K562 (cell line): ENCODE data around the gene HMCN1. TPM values are rescaled to one million over a fixed set of nuclear protein-coding genes. Genes with fewer than 3 reads are reported as not detected.

Source experiments
- ATAC-seq: fragments of 200-7000 bp; cut with Tn5 transposase; 3 replicates; pipeline ENCODE4 v1.9.1; 2020; ENCODE audit warnings: moderate library complexity
- BruUV-seq: library from RNA; stranded (reverse); fragments of 400-500 nt; replicated peaks from 2 replicates; lab custom pipeline; 2021; lab: Mats Ljungman, UMichigan
- CTCF ChIA-PET: fragments of 300-600 bp; formaldehyde crosslinking; extraction: SDS; loops from one replicate; lab custom pipeline; 2021; ENCODE audit warnings: low intra/inter-chr PET ratio; lab: Yijun Ruan, JAX
- POLR2A ChIA-PET: fragments of 300-600, 350-650 bp; sonication (Branson Sonifier 250); formaldehyde crosslinking; extraction: SDS; loops from one replicate; lab custom pipeline; 2021; ENCODE audit warnings: antibody characterized with exemption, inconsistent platforms; lab: Yijun Ruan, JAX
- DNase-seq, 4 experiments: peaks; one replicate each; pipeline versions ENCODE4 v3.0.0 to v3.0.0-alpha.2; 2011 to 2018; ENCODE audit warnings: low spot score in 3 of 4, mixed read lengths in 3 of 4; ENCODE audit errors: extremely low read depth in 1 of 4
- FAIRE-seq: peaks from 2 replicates; lab custom pipeline; 2011; peaks lifted over from hg19 to GRCh38; lab: Jason Lieb, UNC
- H2AFZ ChIP-seq: 2 replicates; pipeline ENCODE4 v1.6.0; 2011; ENCODE audit warnings: low read depth, low read length, control low read depth, inconsistent platforms
- H3K27ac ChIP-seq: fragments of 200-600 bp; 3 replicates; pipeline ENCODE4 v1.8.0; 2011; ENCODE audit warnings: low read depth, mild to moderate bottlenecking, control low read depth, inconsistent platforms, low read length, moderate library complexity, mixed read lengths; ENCODE audit errors: extremely low read depth
- H3K27me3 ChIP-seq, 2 experiments: fragments of 300-600 bp in 1 of 2; 2 replicates in 1 of 2; 3 replicates in 1 of 2; pipeline versions ENCODE4 v1.6.0 to v1.8.0; 2011; ENCODE audit warnings: inconsistent platforms in 2 of 2, low read length in 2 of 2, mild to moderate bottlenecking in 1 of 2, mixed read lengths in 1 of 2, moderate library complexity in 1 of 2; ENCODE audit not compliant: control insufficient read depth in 2 of 2, insufficient read depth in 2 of 2
- H3K36me3 ChIP-seq: fragments of 300-600 bp; 3 replicates; pipeline ENCODE4 v1.8.0; 2011; ENCODE audit warnings: mild to moderate bottlenecking, low read length, inconsistent platforms; ENCODE audit not compliant: control insufficient read depth, insufficient read depth
- H3K4me1 ChIP-seq, 2 experiments: fragments of 200-600 bp in 1 of 2; replicated peaks in 1 of 2; 2 replicates in 1 of 2; 3 replicates in 1 of 2; pipeline versions ENCODE4 v1.5.1 to v1.8.0; 2011; ENCODE audit warnings: inconsistent platforms in 2 of 2, low read length in 2 of 2, mild to moderate bottlenecking in 1 of 2, mixed read lengths in 1 of 2, moderate library complexity in 1 of 2; ENCODE audit not compliant: control insufficient read depth in 2 of 2, insufficient read depth in 2 of 2
- H3K4me2 ChIP-seq: 2 replicates; pipeline ENCODE4 v1.6.1; 2011; ENCODE audit warnings: low read length, control low read depth, inconsistent platforms, mixed read lengths; ENCODE audit not compliant: insufficient read depth
- H3K4me3 ChIP-seq: fragments of 200-600 bp; sonication (generic), shearing (Covaris generic); 2 replicates; pipeline ENCODE4 v1.5.1; 2016; ENCODE audit warnings: control low read depth, inconsistent platforms
- H3K79me2 ChIP-seq: fragments of 200-600 bp; 3 replicates; pipeline ENCODE4 v1.8.0; 2011; ENCODE audit warnings: low read length, inconsistent platforms; ENCODE audit not compliant: control insufficient read depth, insufficient read depth
- H3K9ac ChIP-seq, 2 experiments: 2 replicates each; pipeline versions ENCODE4 v1.6.0 to v1.6.1; 2011; ENCODE audit warnings: low read depth in 2 of 2, low read length in 2 of 2, control low read depth in 1 of 2, inconsistent platforms in 1 of 2, mild to moderate bottlenecking in 1 of 2, mixed read lengths in 1 of 2; ENCODE audit not compliant: insufficient read depth in 1 of 2
- H3K9me1 ChIP-seq: one replicate; pipeline ENCODE4 v1.6.0; 2011; ENCODE audit warnings: inconsistent platforms, mild to moderate bottlenecking, low read length, moderate library complexity; ENCODE audit not compliant: control insufficient read depth, insufficient read depth
- H3K9me3 ChIP-seq: replicated peaks from 2 replicates; pipeline ENCODE4 v1.5.1; 2011; ENCODE audit warnings: low read depth, low read length, inconsistent platforms; ENCODE audit not compliant: control insufficient read depth, insufficient read depth
- H4K20me1 ChIP-seq: replicated peaks from 2 replicates; pipeline ENCODE4 v1.6.1; 2011; ENCODE audit warnings: low read length, inconsistent platforms, mixed read lengths; ENCODE audit not compliant: control insufficient read depth, insufficient read depth
- CHD4 ChIP-seq: fragments of 200-600 bp; sonication (generic); IDR thresholded peaks from 3 replicates; pipeline ENCODE4 v1.6.1; 2012; ENCODE audit warnings: low read depth, mild to moderate bottlenecking, mixed read lengths, low read length, inconsistent platforms; ENCODE audit not compliant: insufficient read depth, insufficient replicate concordance, poor library complexity, severe bottlenecking
- ELF1 ChIP-seq: fragments of 200-800 bp; sonication (Bioruptor generic); IDR thresholded peaks from 2 replicates; pipeline ENCODE4 v1.6.1; 2016; ENCODE audit warnings: missing genetic modification characterization, missing compliant biosample characterization
- GABPB1 ChIP-seq: sonication (generic); formaldehyde crosslinking; IDR thresholded peaks from 2 replicates; pipeline ENCODE4 v1.8.0; 2022; ENCODE audit warnings: mild to moderate bottlenecking, missing genetic modification reagents
- MYNN ChIP-seq, 2 experiments: sonication (generic); formaldehyde crosslinking in 1 of 2; IDR thresholded peaks; 2 replicates each; pipeline versions ENCODE4 v1.5.0 to v1.6.1; 2016 to 2020; ENCODE audit warnings: antibody characterized with exemption in 1 of 2, missing genetic modification reagents in 1 of 2
- PHF8 ChIP-seq: fragments of 200-600 bp; sonication (generic); IDR thresholded peaks from 2 replicates; pipeline ENCODE4 v1.6.1; 2012; ENCODE audit warnings: mixed run types, mild to moderate bottlenecking, inconsistent platforms, low read length, moderate library complexity, borderline replicate concordance
- POLR2AphosphoS5 ChIP-seq: IDR thresholded peaks from 2 replicates; pipeline ENCODE4 v1.6.1; 2011; ENCODE audit warnings: mild to moderate bottlenecking, low read depth, low read length, moderate library complexity; ENCODE audit not compliant: control insufficient read depth, insufficient read depth
- SIN3A ChIP-seq, 2 experiments: fragments of 150-350 bp in 1 of 2; IDR thresholded peaks; 2 replicates each; pipeline ENCODE4 v1.6.1; 2011 to 2016; ENCODE audit warnings: borderline replicate concordance in 2 of 2, low read depth in 2 of 2, low read length in 2 of 2, mild to moderate bottlenecking in 2 of 2, moderate library complexity in 2 of 2; ENCODE audit not compliant: control insufficient read depth in 1 of 2
- TFAM ChIP-seq: fragments of 250-450 bp; sonication (Bioruptor Pico); conservative IDR thresholded peaks from 2 replicates; pipeline ENCODE4 v1.5.0; 2021; ENCODE audit warnings: mild to moderate bottlenecking, moderate library complexity
- ZBED1 ChIP-seq: IDR thresholded peaks from 2 replicates; pipeline ENCODE4 v1.6.1; 2014
- ZHX1 ChIP-seq: fragments of 150-350 bp; conservative IDR thresholded peaks from 2 replicates; pipeline ENCODE4 v1.6.1; 2014; ENCODE audit warnings: low read length
- ZNF124 ChIP-seq: sonication (generic); formaldehyde crosslinking; IDR thresholded peaks from 2 replicates; pipeline ENCODE4 v1.8.1; 2022; ENCODE audit warnings: missing genetic modification reagents
- ZNF143 ChIP-seq: sonication (generic); formaldehyde crosslinking; IDR thresholded peaks from 2 replicates; pipeline ENCODE4 v1.9.0; 2022; ENCODE audit warnings: mild to moderate bottlenecking, missing genetic modification reagents
- ZNF175 ChIP-seq: fragments of 200-800 bp; sonication (Bioruptor generic); IDR thresholded peaks from 2 replicates; pipeline ENCODE4 v1.6.1; 2016; ENCODE audit warnings: low read depth, mild to moderate bottlenecking, missing genetic modification characterization, missing compliant biosample characterization
- ZNF263 ChIP-seq: sonication (generic); formaldehyde crosslinking; IDR thresholded peaks from 2 replicates; pipeline ENCODE4 v1.8.0; 2022; ENCODE audit warnings: mild to moderate bottlenecking, missing genetic modification reagents, borderline replicate concordance
- WGBS: fragments of 100-300 bp; shearing (Covaris generic); methylation state at CpG from one replicate; pipeline ENCODE4 v1.1.6; 2016; ENCODE audit warnings: low coverage, mixed read lengths; ENCODE audit not compliant: insufficient coverage; ENCODE audit errors: missing lambda C conversion rate; 5-methylcytosine and 5-hydroxymethylcytosine counted together
- in situ Hi-C: fragments of 300-500 bp; cut with MboI; formaldehyde crosslinking; loops from 4 replicates; pipeline ENCODE4 v1.15.0; 2018; ENCODE audit warnings: inconsistent platforms, mixed read lengths
- intact Hi-C: fragments of 100-400 bp; cut with micrococcal nuclease; formaldehyde crosslinking; loops from 2 replicates; pipeline ENCODE4 v1.14.2; 2022
- polyA plus RNA-seq, 8 experiments: library from polyadenylated mRNA; depleted of rRNA in 4 of 8; stranded (reverse) in 5 of 8; unstranded in 3 of 8; fragments of >200 nt; fragmentation: Nextera tagmentation in 2 of 8; fragmentation: Illumina TruSeq in 1 of 8; extraction: Ambion mirVana in 2 of 8; extraction: Trizol in 1 of 8; gene quantifications; 2 replicates each; pipeline versions ENCODE4 v1.2.1 to v1.2.3, GENCODE V29; 2011 to 2014; ENCODE audit warnings: inconsistent platforms in 1 of 8, missing spikeins in 1 of 8
- total RNA-seq, 7 experiments: library from RNA; depleted of rRNA in 6 of 7; stranded (reverse); fragments of >200 nt in 6 of 7; fragmentation: Illumina TruSeq in 2 of 7; extraction: Trizol in 2 of 7; gene quantifications; 2 replicates each; pipeline versions ENCODE4 v1.2.1 to v1.2.3, GENCODE V29; 2011 to 2021; ENCODE audit warnings: low replicate concordance in 1 of 7
- TF ChIP-seq, protein P1 (sequence below), 2 experiments: fragments of 250-450 bp in 1 of 2; fragments of 450-650 bp in 1 of 2; sonication (Bioruptor Pico) in 1 of 2; IDR thresholded peaks; 2 replicates each; pipeline versions ENCODE4 v1.6.1 to v1.8.0; 2016 to 2021; ENCODE audit warnings: mild to moderate bottlenecking in 2 of 2, moderate library complexity in 2 of 2, missing compliant biosample characterization in 1 of 2, missing genetic modification characterization in 1 of 2
- TF ChIP-seq, protein P2 (sequence below): fragments of 450-650 bp; IDR thresholded peaks from 2 replicates; pipeline ENCODE4 v1.6.1; 2016

HMCN1 gene
- total and polyA plus RNA-seq, 9 of the 15 experiments (the other 6 are each of a cell fraction or from before 2014, with no cell fraction given), result 0.07 to 0.36 (median 0.21) TPM

DNA sequence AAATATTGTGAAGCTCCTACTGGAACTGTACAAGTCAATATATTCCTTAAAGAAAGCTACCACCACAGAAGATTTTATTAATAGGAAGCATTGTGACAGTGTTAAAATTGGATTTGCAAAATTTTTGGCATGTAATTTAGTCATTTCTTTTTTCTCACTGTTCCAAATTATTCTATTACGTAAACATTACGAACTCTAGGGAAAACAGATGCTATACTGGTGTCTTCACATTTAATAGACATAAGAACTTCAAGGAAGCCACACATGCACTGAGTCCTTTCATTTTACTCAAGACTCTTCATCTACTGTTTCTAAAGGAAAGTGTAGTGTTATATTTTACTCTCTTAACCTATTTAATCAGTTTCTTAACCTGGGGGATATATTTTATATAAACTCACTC, 135.4 kb downstream of the HMCN1 start (continued):
- TF ChIP-seq, protein P1, sequence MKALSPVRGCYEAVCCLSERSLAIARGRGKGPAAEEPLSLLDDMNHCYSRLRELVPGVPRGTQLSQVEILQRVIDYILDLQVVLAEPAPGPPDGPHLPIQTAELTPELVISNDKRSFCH (CRISPR knock-in tag; IDR thresholded peaks at IDR 0.05), result no peak
- TF ChIP-seq, protein P1 (tag; IDR thresholded peaks at IDR 0.05), result no peak

DNA sequence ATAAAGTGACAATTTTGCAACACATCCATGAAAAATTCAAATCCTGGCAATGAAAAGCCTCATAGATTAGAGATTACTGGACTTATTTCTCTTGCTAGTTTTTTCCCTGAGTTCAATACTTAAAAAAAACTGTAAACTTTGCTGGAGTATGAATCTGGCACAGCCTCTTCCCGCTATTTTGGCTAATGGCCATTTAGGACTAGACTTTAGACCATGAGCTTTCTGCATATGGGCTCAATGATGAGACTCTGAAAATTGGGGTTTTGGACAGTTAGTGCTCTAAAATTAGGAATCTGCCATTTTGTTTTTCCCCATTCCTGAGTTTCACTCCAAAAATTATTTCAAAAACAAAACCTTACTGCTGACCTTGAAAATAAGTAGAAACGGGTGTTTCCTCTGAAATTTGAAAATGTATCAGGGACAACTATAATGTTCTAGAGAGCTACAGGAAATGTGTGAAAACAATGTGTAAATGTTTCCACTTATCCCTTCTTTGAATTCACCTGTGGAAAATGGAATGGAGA, 137.5 kb downstream of the HMCN1 start:
- Histone ChIP-seq H3K9ac (no peak overlapping the region), H3K9me1 (no peaks in the 10 kb centered on the region), H3K79me2 (no peaks in the 10 kb centered on the region), H2AFZ (peak overlapping the region; percentile 38; the same call in 1 of the 2 replicates), H3K36me3 (no peaks in the 10 kb centered on the region), H3K27ac (no peak overlapping the region), H3K4me2 (no peak overlapping the region), H4K20me1 (no peaks in the 10 kb centered on the region), H3K4me3 (no peak overlapping the region), H3K27me3 (no peaks in the 10 kb centered on the region), H3K4me1 (no peaks in the 10 kb centered on the region), H3K9me3 (no peaks in the 10 kb centered on the region)
- WGBS, result 13% methylated on average over 2 of the region's 2 CpGs
- intact Hi-C loops, result no loop called here
- ATAC-seq, result no peak
- FAIRE-seq, result no peak
- no TSS peak for BruUV-seq
- ChIA-PET POLR2A (no interaction called here), CTCF (no interaction called here)
- in situ Hi-C loops, result no loop called here
- TF ChIP-seq GABPB1 (no peak), ZBED1 (no peak), ZNF175 (CRISPR knock-in tag) (no peak), SIN3A (IDR thresholded peaks at IDR 0.05; ENCODE audit: borderline replicate concordance in 2 of 2, control insufficient read depth in 1 of 2, low read depth in 2 of 2, low read length in 2 of 2) (no peak), CHD4 (no peak), ZHX1 (no peak), ZNF124 (CRISPR knock-in tag) (no peak), ZNF143 (no peak), PHF8 (no peak), ELF1 (no peak), MYNN (IDR thresholded peaks at IDR 0.05) (no peak), MYNN (CRISPR knock-in tag; IDR thresholded peaks at IDR 0.05) (no peak), ZNF263 (CRISPR knock-in tag) (no peak), POLR2AphosphoS5 (no peak), TFAM (CRISPR knock-in tag) (no peak)
- TF ChIP-seq, protein P2, sequence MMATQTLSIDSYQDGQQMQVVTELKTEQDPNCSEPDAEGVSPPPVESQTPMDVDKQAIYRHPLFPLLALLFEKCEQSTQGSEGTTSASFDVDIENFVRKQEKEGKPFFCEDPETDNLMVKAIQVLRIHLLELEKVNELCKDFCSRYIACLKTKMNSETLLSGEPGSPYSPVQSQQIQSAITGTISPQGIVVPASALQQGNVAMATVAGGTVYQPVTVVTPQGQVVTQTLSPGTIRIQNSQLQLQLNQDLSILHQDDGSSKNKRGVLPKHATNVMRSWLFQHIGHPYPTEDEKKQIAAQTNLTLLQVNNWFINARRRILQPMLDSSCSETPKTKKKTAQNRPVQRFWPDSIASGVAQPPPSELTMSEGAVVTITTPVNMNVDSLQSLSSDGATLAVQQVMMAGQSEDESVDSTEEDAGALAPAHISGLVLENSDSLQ, result no peak
- DNase-seq, result no peak
